Activated T-helper 17 cell treated with anti-CD3 and anti-CD28 coated beads, Interleukin-2, amount 50 U/mL, for 72 hours (primary cell): ENCODE measurements around the gene ATP6V0B. TPM values are rescaled to one million over a fixed set of nuclear protein-coding genes. Genes with fewer than 3 reads are reported as not detected.
A peak's percentile ranks its signal among the peaks of the same experiment; 100 is the strongest.

Experiments used
- ATAC-seq: fragments of 150-1000 bp; cut with Tn5 transposase; replicated peaks from 2 replicates; pipeline ENCODE4 v1.10.0; 2021; ENCODE audit warnings: mild to moderate bottlenecking, moderate library complexity
- H3K27ac Mint-ChIP-seq: one replicate; pipeline ENCODE4 v1.8.0; 2022; ENCODE audit warnings: mixed read lengths
- H3K27me3 Mint-ChIP-seq: one replicate; pipeline ENCODE4 v1.8.0; 2022; ENCODE audit warnings: mixed read lengths
- H3K36me3 Mint-ChIP-seq: one replicate; pipeline ENCODE4 v1.8.0; 2022; ENCODE audit warnings: low read depth, mild to moderate bottlenecking, mixed read lengths
- H3K4me1 Mint-ChIP-seq: one replicate; pipeline ENCODE4 v1.8.0; 2022; ENCODE audit warnings: mixed read lengths
- H3K4me3 Mint-ChIP-seq: one replicate; pipeline ENCODE4 v1.8.0; 2022; ENCODE audit warnings: mild to moderate bottlenecking, mixed read lengths
- H3K9me3 Mint-ChIP-seq: one replicate; pipeline ENCODE4 v1.8.0; 2022; ENCODE audit warnings: mixed read lengths
- total RNA-seq, 2 donors: library from RNA; stranded (reverse); gene quantifications; one replicate each; pipeline ENCODE4 v1.2.3, GENCODE V29; 2022

ATP6V0B gene
- total RNA-seq = 100 to 1,000 TPM in 1 of 2 donors, 10 to 100 TPM in 1; 80.1 to 183 TPM

DNA sequence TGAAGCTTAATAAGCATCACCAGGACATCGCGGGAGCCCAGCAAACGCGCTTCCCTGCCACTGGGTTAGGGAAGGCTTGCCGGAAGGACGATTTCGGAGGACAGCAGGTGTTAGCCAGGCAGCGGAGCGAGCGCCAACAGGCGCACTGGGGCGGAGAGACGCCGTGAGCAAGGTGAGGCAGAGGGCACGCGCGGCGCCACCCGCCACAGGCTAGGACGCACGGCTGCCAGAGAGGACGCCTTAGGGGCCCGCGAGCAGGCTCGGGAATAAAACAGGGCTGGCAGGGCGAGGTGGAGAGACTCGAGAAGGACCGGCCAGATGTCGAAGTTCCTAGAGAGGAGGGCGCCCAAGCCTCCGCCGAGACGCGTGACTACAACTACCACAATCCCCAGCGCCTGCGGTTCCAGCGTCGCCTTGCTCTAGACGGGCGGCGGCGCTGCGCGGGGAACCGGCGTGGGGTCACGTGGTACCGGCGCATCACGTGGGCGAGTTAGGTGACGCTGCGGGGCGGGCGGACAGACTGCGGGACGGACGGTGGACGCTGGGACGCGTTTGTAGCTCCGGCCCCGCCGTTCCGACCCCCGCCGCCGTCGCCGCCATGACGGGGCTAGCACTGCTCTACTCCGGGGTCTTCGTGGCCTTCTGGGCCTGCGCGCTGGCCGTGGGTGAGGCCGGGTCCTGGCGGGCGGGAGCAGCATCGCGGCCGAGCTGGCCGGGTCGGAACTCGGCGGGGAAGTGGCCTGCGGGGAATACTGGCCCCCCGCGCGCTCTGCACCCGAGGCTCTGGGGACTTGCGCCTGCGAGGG is at the start of gene ATP6V0B:
TSS of gene ATP6V0B (plus strand) at position 518 of the 806 bp plus-strand sequence. CDS start at position 599, 81 bp downstream.
- Mint-ChIP-seq H3K9me3 (no peaks in the 10 kb centered on the region), H3K4me1 (peaks cover 37% of the 10 kb centered on the region), H3K36me3 (peaks cover 67% of the 10 kb centered on the region), H3K4me3 (peak within 1 kb of the TSS; percentile 97), H3K27ac (peak within 1 kb of the TSS; percentile 93), H3K27me3 (no peaks in the 10 kb centered on the region)
- peak; percentile 83 for ATAC-seq

DNA sequence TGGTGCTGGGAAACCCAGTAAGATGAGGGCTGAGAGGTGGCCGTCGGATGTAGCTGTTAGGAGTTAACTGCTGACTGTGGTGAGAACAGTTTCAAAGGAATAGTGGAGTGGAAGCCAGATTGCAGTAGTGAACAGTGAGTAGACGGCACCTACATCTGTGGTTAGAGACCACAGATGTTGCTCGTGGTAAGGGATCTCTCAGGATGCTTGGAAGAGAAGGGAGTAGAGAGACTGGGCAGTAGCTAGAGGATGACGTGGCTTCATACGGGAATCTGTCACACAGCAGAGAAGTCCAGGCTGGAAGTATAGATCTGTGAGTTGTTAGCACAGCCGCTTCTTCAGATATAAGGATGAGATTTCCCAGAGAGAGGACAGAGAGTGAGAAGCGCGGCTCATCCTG is 48.9 kb upstream of the ATP6V0B start:
- Mint-ChIP-seq H3K27me3 (no peaks in the 10 kb centered on the region), H3K36me3 (no peaks in the 10 kb centered on the region), H3K27ac (no peak overlapping the region), H3K4me1 (no peaks in the 10 kb centered on the region), H3K9me3 (no peaks in the 10 kb centered on the region), H3K4me3 (no peak overlapping the region)
- ATAC-seq = no peak

- peaks cover 11% of the 10 kb centered on the region for H3K27me3 Mint-ChIP-seq
These were observed 44.4 kb upstream of the ATP6V0B start for GRCh38 chr1:43930168-43930948.

GRCh38 chr1:43930949-43931275 is 43.8 kb upstream of the ATP6V0B start:
- Mint-ChIP-seq H3K27ac (no peak overlapping the region), H3K36me3 (no peaks in the 10 kb centered on the region), H3K4me3 (no peak overlapping the region), H3K4me1 (peaks cover 3% of the 10 kb centered on the region), H3K27me3 (peaks cover 14% of the 10 kb centered on the region), H3K9me3 (no peaks in the 10 kb centered on the region)
- no peak for ATAC-seq

More at GRCh38 chr1:43930168-43930948, 44.4 kb upstream of the ATP6V0B start:
- no peaks in the 10 kb centered on the region for H3K36me3 Mint-ChIP-seq
- peaks cover 3% of the 10 kb centered on the region for H3K4me1 Mint-ChIP-seq
- H3K4me3 Mint-ChIP-seq = no peak overlapping the region
- ATAC-seq = no peak
- no peak overlapping the region for H3K27ac Mint-ChIP-seq
- no peaks in the 10 kb centered on the region for H3K9me3 Mint-ChIP-seq

GRCh38 chr1:43931711-43932660 is 42.8 kb upstream of the ATP6V0B start:
- H3K36me3 Mint-ChIP-seq = no peaks in the 10 kb centered on the region
- peaks cover 14% of the 10 kb centered on the region for H3K27me3 Mint-ChIP-seq
- H3K4me1 Mint-ChIP-seq = peaks cover 3% of the 10 kb centered on the region
- H3K9me3 Mint-ChIP-seq = no peaks in the 10 kb centered on the region
- no peak overlapping the region for H3K27ac Mint-ChIP-seq
- H3K4me3 Mint-ChIP-seq = no peak overlapping the region
- no peak for ATAC-seq

DNA sequence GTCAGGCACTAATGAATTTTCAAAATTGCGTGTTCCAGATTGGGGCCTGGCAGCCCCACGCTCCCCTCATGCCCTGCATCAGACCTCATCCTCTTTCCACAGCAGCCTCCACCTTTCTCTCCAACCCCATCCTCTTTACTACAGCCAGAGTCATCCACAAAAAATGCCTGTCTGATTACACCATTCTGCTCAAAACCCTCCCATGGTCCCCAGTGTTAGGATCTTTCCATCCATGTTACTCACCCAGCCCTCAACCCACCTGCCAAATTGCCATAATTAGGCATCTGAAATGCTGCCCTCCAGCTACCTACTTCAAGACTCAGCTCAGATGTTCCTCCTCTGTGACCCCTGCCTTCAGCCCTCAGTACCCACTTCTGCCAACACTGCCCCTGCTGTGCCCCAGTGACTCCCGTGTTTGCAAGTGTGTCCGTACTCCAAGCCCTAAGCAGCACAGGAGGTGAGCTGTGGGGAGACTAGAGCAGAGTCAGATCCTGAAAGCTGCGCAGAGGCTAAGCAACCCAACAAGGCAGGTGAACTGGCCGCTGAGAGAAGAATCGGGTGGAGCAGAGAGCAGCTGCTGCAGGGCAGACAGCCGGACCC is 41.9 kb upstream of the ATP6V0B start:
- no peak for ATAC-seq
- peaks cover 3% of the 10 kb centered on the region for H3K4me1 Mint-ChIP-seq
- peaks cover 14% of the 10 kb centered on the region for H3K27me3 Mint-ChIP-seq
- no peak overlapping the region for H3K27ac Mint-ChIP-seq
- peaks cover 5% of the 10 kb centered on the region for H3K36me3 Mint-ChIP-seq
- H3K9me3 Mint-ChIP-seq = no peaks in the 10 kb centered on the region
- peak overlapping the region; percentile 8 for H3K4me3 Mint-ChIP-seq

- Mint-ChIP-seq H3K27ac (no peak within 1 kb of the TSS), H3K9me3 (no peaks in the 10 kb centered on the region), H3K4me1 (peaks cover 3% of the 10 kb centered on the region), H3K4me3 (peak within 1 kb of the TSS; percentile 49), H3K27me3 (peaks cover 14% of the 10 kb centered on the region), H3K36me3 (peaks cover 11% of the 10 kb centered on the region)
- ATAC-seq = no peak
These were observed 41.2 kb upstream of the ATP6V0B start, which contains the start of gene ARTN for GRCh38 chr1:43933386-43934100. ARTN (plus strand) TSS chr1:43933801; CDS start chr1:43935657, 1,856 bp downstream.

- H3K27ac Mint-ChIP-seq = no peak overlapping the region
- H3K27me3 Mint-ChIP-seq = peaks cover 14% of the 10 kb centered on the region
- H3K36me3 Mint-ChIP-seq = peaks cover 17% of the 10 kb centered on the region
- H3K4me1 Mint-ChIP-seq = peaks cover 3% of the 10 kb centered on the region
- H3K4me3 Mint-ChIP-seq = peak overlapping the region; percentile 49
- ATAC-seq = peak; percentile 70
- H3K9me3 Mint-ChIP-seq = no peaks in the 10 kb centered on the region
These were observed 40.4 kb upstream of the ATP6V0B start for GRCh38 chr1:43934101-43934985.

DNA sequence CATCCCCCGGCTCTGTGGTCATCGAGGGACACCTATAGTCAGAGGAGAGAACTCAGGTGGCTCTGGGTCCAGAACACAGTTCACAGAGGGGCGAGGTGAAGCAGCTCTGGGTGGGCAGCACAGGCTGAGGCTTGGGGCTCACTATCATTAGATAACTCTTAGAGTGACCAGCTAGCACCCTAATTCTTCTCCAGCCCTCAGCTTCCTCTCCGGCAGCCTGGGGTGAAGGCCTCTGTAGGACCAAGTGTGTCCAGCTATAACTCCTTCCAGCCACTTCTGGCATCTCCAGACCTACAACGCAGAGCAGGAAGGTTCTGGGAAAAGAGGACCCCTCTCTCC is 39.8 kb upstream of the ATP6V0B start:
- peaks cover 9% of the 10 kb centered on the region for H3K4me1 Mint-ChIP-seq
- peak overlapping the region; percentile 49 for H3K4me3 Mint-ChIP-seq
- no peaks in the 10 kb centered on the region for H3K9me3 Mint-ChIP-seq
- H3K36me3 Mint-ChIP-seq = peaks cover 23% of the 10 kb centered on the region
- no peak overlapping the region for H3K27ac Mint-ChIP-seq
- H3K27me3 Mint-ChIP-seq = peaks cover 14% of the 10 kb centered on the region
- no peak for ATAC-seq

GRCh38 chr1:43935711-43936427 is 38.9 kb upstream of the ATP6V0B start:
- ATAC-seq = no peak
- H3K36me3 Mint-ChIP-seq = peaks cover 26% of the 10 kb centered on the region
- H3K27me3 Mint-ChIP-seq = peaks cover 14% of the 10 kb centered on the region
- H3K4me1 Mint-ChIP-seq = peaks cover 9% of the 10 kb centered on the region
- no peak overlapping the region for H3K27ac Mint-ChIP-seq
- no peaks in the 10 kb centered on the region for H3K9me3 Mint-ChIP-seq
- no peak overlapping the region for H3K4me3 Mint-ChIP-seq

GRCh38 chr1:43936431-43937151 is 38.2 kb upstream of the ATP6V0B start:
- H3K4me1 Mint-ChIP-seq = peaks cover 9% of the 10 kb centered on the region
- peaks cover 26% of the 10 kb centered on the region for H3K36me3 Mint-ChIP-seq
- ATAC-seq = no peak
- H3K4me3 Mint-ChIP-seq = peak overlapping the region; percentile 29
- H3K9me3 Mint-ChIP-seq = no peaks in the 10 kb centered on the region
- peaks cover 14% of the 10 kb centered on the region for H3K27me3 Mint-ChIP-seq
- no peak overlapping the region for H3K27ac Mint-ChIP-seq
